Neural cell (in vitro differentiated cells): ENCODE results near the gene HOXC13. TPM values are rescaled to one million over a fixed set of nuclear protein-coding genes. Genes with fewer than 3 reads are reported as not detected.

ENCODE experiments used
- H2AFZ ChIP-seq: fragments of 200-600, 300-800 bp; sonication (generic), shearing (Covaris generic); 2 replicates; pipeline ENCODE4 v1.6.0; 2014; ENCODE audit warnings: low read depth, mild to moderate bottlenecking, antibody characterized with exemption, low read length, moderate library complexity
- H3F3A ChIP-seq: fragments of 200-600 bp; shearing (Covaris generic); 2 replicates; pipeline ENCODE4 v1.6.1; 2016; ENCODE audit warnings: mild to moderate bottlenecking, moderate library complexity, mixed read lengths, antibody characterized with exemption, low read length; ENCODE audit not compliant: insufficient read depth, poor library complexity, severe bottlenecking
- H3K27ac ChIP-seq: fragments of 200-600, 300-800 bp; sonication (generic), shearing (Covaris generic); 2 replicates; pipeline ENCODE4 v1.5.1; 2014; ENCODE audit warnings: mild to moderate bottlenecking, low read length, moderate library complexity
- H3K27me3 ChIP-seq: fragments of 300-800, 200-600 bp; sonication (generic), shearing (Covaris generic); 2 replicates; pipeline ENCODE4 v1.6.0; 2014; ENCODE audit warnings: mild to moderate bottlenecking, low read depth, low read length, moderate library complexity; ENCODE audit not compliant: insufficient read depth
- H3K36me3 ChIP-seq: fragments of 300-800, 200-600 bp; sonication (generic), shearing (Covaris generic); 2 replicates; pipeline ENCODE4 v1.5.1; 2014; ENCODE audit warnings: mild to moderate bottlenecking, antibody characterized with exemption, low read length, moderate library complexity; ENCODE audit not compliant: insufficient read depth
- H3K4me2 ChIP-seq: fragments of 300-800, 200-600 bp; sonication (generic), shearing (Covaris generic); 2 replicates; pipeline ENCODE4 v1.6.0; 2014; ENCODE audit warnings: mild to moderate bottlenecking, low read length
- H3K4me3 ChIP-seq: fragments of 300-800, 200-600 bp; sonication (generic), shearing (Covaris generic); 2 replicates; pipeline ENCODE4 v1.5.1; 2014; ENCODE audit warnings: mild to moderate bottlenecking, low read length, moderate library complexity
- H3K79me2 ChIP-seq: fragments of 200-600 bp; shearing (Covaris generic); replicated peaks from 2 replicates; pipeline ENCODE4 v1.6.0; 2014; ENCODE audit warnings: mild to moderate bottlenecking, low read length, moderate library complexity; ENCODE audit not compliant: insufficient read depth
- H3K9ac ChIP-seq: fragments of 300-800, 200-600 bp; sonication (generic), shearing (Covaris generic); 2 replicates; pipeline ENCODE4 v1.6.1; 2016; ENCODE audit warnings: mild to moderate bottlenecking, low read length, mixed read lengths
- H3K9me2 ChIP-seq: fragments of 200-600 bp; shearing (Covaris generic); 2 replicates; pipeline ENCODE4 v1.6.1; 2016; ENCODE audit warnings: mild to moderate bottlenecking, low read length, mixed read lengths; ENCODE audit not compliant: insufficient read depth
- H3K9me3 ChIP-seq: fragments of 200-600, 300-800 bp; sonication (generic), shearing (Covaris generic); 2 replicates; pipeline ENCODE4 v1.6.1; 2016; ENCODE audit warnings: mild to moderate bottlenecking, mixed run types, low read length, moderate library complexity, mixed read lengths
- H4K20me1 ChIP-seq: fragments of 200-600 bp; shearing (Covaris generic); 2 replicates; pipeline ENCODE4 v1.6.1; 2016; ENCODE audit warnings: mild to moderate bottlenecking, mixed run types; ENCODE audit not compliant: insufficient read depth
- CTCF ChIP-seq: fragments of 450-650 bp; IDR thresholded peaks from 2 replicates; pipeline ENCODE4 v1.5.1; 2014; ENCODE audit warnings: antibody characterized with exemption, mild to moderate bottlenecking, moderate library complexity; ENCODE audit not compliant: poor library complexity, severe bottlenecking
- EP300 ChIP-seq: fragments of 450-650 bp; conservative IDR thresholded peaks from 2 replicates; pipeline ENCODE4 v1.6.1; 2014; ENCODE audit warnings: antibody characterized with exemption, mild to moderate bottlenecking, moderate library complexity; ENCODE audit not compliant: poor library complexity, severe bottlenecking
- EZH2 ChIP-seq: fragments of 200-600, 300-800 bp; shearing (Covaris generic), sonication (generic); IDR thresholded peaks from 2 replicates; pipeline ENCODE4 v1.6.1; 2014; ENCODE audit warnings: antibody characterized with exemption, low read length, borderline replicate concordance, mild to moderate bottlenecking; ENCODE audit not compliant: insufficient read depth, poor library complexity, severe bottlenecking
- MXI1 ChIP-seq: fragments of 450-650 bp; conservative IDR thresholded peaks from 2 replicates; pipeline ENCODE4 v1.6.1; 2014; ENCODE audit warnings: antibody characterized with exemption, mild to moderate bottlenecking; ENCODE audit not compliant: poor library complexity, severe bottlenecking
- POLR2AphosphoS5 ChIP-seq: IDR thresholded peaks from 2 replicates; pipeline ENCODE4 v1.6.1; 2012
- RAD21 ChIP-seq: fragments of 450-650 bp; conservative IDR thresholded peaks from 2 replicates; pipeline ENCODE4 v1.6.1; 2014; ENCODE audit warnings: antibody characterized with exemption, mild to moderate bottlenecking, moderate library complexity
- REST ChIP-seq: IDR thresholded peaks from 2 replicates; pipeline ENCODE4 v1.6.1; 2012; ENCODE audit warnings: borderline replicate concordance
- SMC3 ChIP-seq: fragments of 450-650 bp; conservative IDR thresholded peaks from 2 replicates; pipeline ENCODE4 v1.6.1; 2014; ENCODE audit warnings: antibody characterized with exemption, mild to moderate bottlenecking, moderate library complexity; ENCODE audit not compliant: poor library complexity
- TAF1 ChIP-seq: IDR thresholded peaks from 2 replicates; pipeline ENCODE4 v1.6.1; 2012; ENCODE audit warnings: low read depth
- polyA plus RNA-seq: library from polyadenylated mRNA; depleted of rRNA; stranded (reverse); fragments of >200 nt; gene quantifications from 2 replicates; pipeline ENCODE4 v1.2.3, GENCODE V29; 2014

The HOXC13 gene
- polyA plus RNA-seq, 1 donor from 2014 or later: not detected

GRCh38 chr12:53965281-53966084 lies 26.9 kb downstream of the HOXC13 start:
- Histone ChIP-seq H4K20me1 (no peaks in the 10 kb centered on the region), H3K9me2 (no peaks in the 10 kb centered on the region), H3K27me3 (peaks cover 100% of the 10 kb centered on the region), H3K9me3 (no peaks in the 10 kb centered on the region), H3F3A (no peaks in the 10 kb centered on the region), H3K4me2 (no peak overlapping the region), H3K4me3 (no peak overlapping the region), H3K27ac (no peak overlapping the region), H2AFZ (no peak overlapping the region), H3K9ac (no peak overlapping the region), H3K36me3 (no peaks in the 10 kb centered on the region), H3K79me2 (no peaks in the 10 kb centered on the region)
- TF ChIP-seq MXI1 (no peak), CTCF (no peak), EP300 (no peak), SMC3 (no peak), POLR2AphosphoS5 (no peak)

- H3K4me2 ChIP-seq: no peak overlapping the region
- no peak overlapping the region for H2AFZ ChIP-seq
- H4K20me1 ChIP-seq: no peaks in the 10 kb centered on the region
Measured at GRCh38 chr12:53966085-53966384, 27.4 kb downstream of the HOXC13 start.

More at GRCh38 chr12:53966085-53966384, 27.4 kb downstream of the HOXC13 start:
- Histone ChIP-seq H3K27me3 (peaks cover 100% of the 10 kb centered on the region), H3K9me2 (no peaks in the 10 kb centered on the region), H3K79me2 (no peaks in the 10 kb centered on the region), H3K4me3 (no peak overlapping the region), H3K9ac (no peak overlapping the region), H3F3A (no peaks in the 10 kb centered on the region), H3K27ac (no peak overlapping the region), H3K36me3 (no peaks in the 10 kb centered on the region), H3K9me3 (no peaks in the 10 kb centered on the region)
- TF ChIP-seq EP300 (no peak), EZH2 (no peak), SMC3 (no peak), POLR2AphosphoS5 (no peak), CTCF (no peak), MXI1 (no peak), RAD21 (no peak), TAF1 (no peak), REST (no peak)
